Endothelial cell of umbilical vein (primary cell): ENCODE measurements around the gene MYO9A. TPM values are rescaled to one million over a fixed set of nuclear protein-coding genes. Genes with fewer than 3 reads are reported as not detected.

Source experiments
- BruUV-seq: library from RNA; stranded (reverse); fragments of 400-500 nt; replicated peaks from 2 replicates; lab custom pipeline; 2021; lab: Mats Ljungman, UMichigan
- CTCF ChIA-PET: fragments of 300-600, 350-600 bp; sonication (Branson Sonifier 250); formaldehyde crosslinking; loops from one replicate; lab custom pipeline; 2021; ENCODE audit warnings: antibody characterized with exemption, inconsistent platforms; lab: Charles Lee
- POLR2A ChIA-PET: fragments of 300-600, 350-600 bp; sonication (Branson Sonifier 250); formaldehyde crosslinking; loops from one replicate; lab custom pipeline; 2021; ENCODE audit warnings: antibody characterized with exemption, inconsistent platforms; lab: Charles Lee
- DNase-seq: peaks from one replicate; pipeline ENCODE4 v3.0.0-alpha.2; 2011; ENCODE audit warnings: low read depth, low spot score
- FAIRE-seq: peaks from 2 replicates; lab custom pipeline; 2011; peaks lifted over from hg19 to GRCh38; lab: Jason Lieb, UNC
- H2AFZ ChIP-seq: 2 replicates; pipeline ENCODE4 v1.6.0; 2012; ENCODE audit warnings: low read depth, low read length, control low read depth, inconsistent platforms
- H3K27ac ChIP-seq: 2 replicates; pipeline ENCODE4 v1.5.1; 2011; ENCODE audit warnings: low read depth, mild to moderate bottlenecking, control low read depth, low read length, moderate library complexity; ENCODE audit not compliant: insufficient read depth
- H3K27me3 ChIP-seq, 2 experiments: 2 replicates each; pipeline versions ENCODE4 v1.6.0 to v1.6.1; 2011; ENCODE audit warnings: low read length in 2 of 2, mixed read lengths in 1 of 2; ENCODE audit not compliant: control insufficient read depth in 2 of 2, insufficient read depth in 2 of 2
- H3K36me3 ChIP-seq, 2 experiments: 2 replicates in 1 of 2; 3 replicates in 1 of 2; pipeline ENCODE4 v1.5.1; 2011; ENCODE audit warnings: low read length in 2 of 2, mild to moderate bottlenecking in 1 of 2, moderate library complexity in 1 of 2; ENCODE audit not compliant: control insufficient read depth in 2 of 2, insufficient read depth in 2 of 2; ENCODE audit errors: extremely low read depth in 1 of 2
- H3K4me1 ChIP-seq: 3 replicates; pipeline ENCODE4 v1.5.1; 2011; ENCODE audit warnings: mild to moderate bottlenecking, low read length; ENCODE audit not compliant: control insufficient read depth, insufficient read depth; ENCODE audit errors: extremely low read depth
- H3K4me2 ChIP-seq: 2 replicates; pipeline ENCODE4 v1.6.1; 2011; ENCODE audit warnings: low read length, control low read depth, mixed read lengths; ENCODE audit not compliant: insufficient read depth
- H3K4me3 ChIP-seq, 3 experiments: fragments of 200-600 bp in 1 of 3; sonication (generic), shearing (Covaris generic) in 1 of 3; replicated peaks in 1 of 3; 2 replicates each; pipeline ENCODE4 v1.5.1; 2011 to 2016; ENCODE audit warnings: control low read depth in 3 of 3, low read length in 3 of 3, mild to moderate bottlenecking in 2 of 3, inconsistent platforms in 1 of 3, low read depth in 1 of 3, moderate library complexity in 1 of 3; ENCODE audit not compliant: insufficient read depth in 1 of 3
- H3K79me2 ChIP-seq: 2 replicates; pipeline ENCODE4 v1.6.0; 2012; ENCODE audit warnings: low read length, inconsistent platforms; ENCODE audit not compliant: control insufficient read depth, insufficient read depth
- H3K9ac ChIP-seq: replicated peaks from 2 replicates; pipeline ENCODE3; 2011; ENCODE audit warnings: low read length, control low read depth; ENCODE audit not compliant: insufficient read depth; ENCODE audit errors: extremely low read depth
- H3K9me1 ChIP-seq: replicated peaks from 3 replicates; pipeline ENCODE4 v1.6.0; 2011; ENCODE audit warnings: mild to moderate bottlenecking, low read length; ENCODE audit not compliant: control insufficient read depth, insufficient read depth; ENCODE audit errors: extremely low read depth
- H3K9me3 ChIP-seq: replicated peaks from 2 replicates; pipeline ENCODE4 v1.5.1; 2012; ENCODE audit warnings: low read length, inconsistent platforms; ENCODE audit not compliant: control insufficient read depth, insufficient read depth
- H4K20me1 ChIP-seq: replicated peaks from 2 replicates; pipeline ENCODE3; 2011; ENCODE audit warnings: mild to moderate bottlenecking, low read length; ENCODE audit not compliant: control insufficient read depth, insufficient read depth; ENCODE audit errors: extremely low read depth
- EZH2 ChIP-seq: IDR thresholded peaks from 2 replicates; pipeline ENCODE4 v1.6.1; 2012; ENCODE audit warnings: borderline replicate concordance, low read depth, mild to moderate bottlenecking, moderate library complexity, low read length, inconsistent platforms; ENCODE audit not compliant: severe bottlenecking
- FOS ChIP-seq: IDR thresholded peaks from 2 replicates; pipeline ENCODE4 v1.6.1; 2011; ENCODE audit warnings: mild to moderate bottlenecking, low read length, moderate library complexity, borderline replicate concordance; ENCODE audit not compliant: insufficient read depth
- GATA2 ChIP-seq: IDR thresholded peaks from 2 replicates; pipeline ENCODE4 v1.7.0; 2011; ENCODE audit warnings: low read depth, mild to moderate bottlenecking, moderate library complexity, mixed read lengths, low read length; ENCODE audit not compliant: insufficient read length, insufficient read depth
- JUN ChIP-seq: IDR thresholded peaks from 2 replicates; pipeline ENCODE4 v1.6.1; 2011; ENCODE audit warnings: borderline replicate concordance, low read depth; ENCODE audit not compliant: insufficient read length, insufficient read depth
- MYC ChIP-seq: IDR thresholded peaks from one replicate; pipeline ENCODE4 v1.6.1; 2011; ENCODE audit warnings: mild to moderate bottlenecking, low read depth, low read length
- POLR2A ChIP-seq: IDR thresholded peaks from 2 replicates; pipeline ENCODE4 v1.6.1; 2012; ENCODE audit warnings: low read depth, mild to moderate bottlenecking, control low read depth, low read length
- POLR2AphosphoS5 ChIP-seq: IDR thresholded peaks from 2 replicates; pipeline ENCODE4 v1.6.1; 2012; ENCODE audit warnings: low read depth, mild to moderate bottlenecking, control low read depth, low read length, moderate library complexity; ENCODE audit not compliant: insufficient read depth
- dilution Hi-C: fragments of 300-500 bp; cut with MboI; formaldehyde crosslinking; loops from one replicate; pipeline ENCODE4 v1.15.0; 2019; ENCODE audit warnings: low sequenced_read_pairs; ENCODE audit not compliant: extremely low pct_ligation_motif_present
- intact Hi-C: fragments of 100-400 bp; cut with micrococcal nuclease; formaldehyde crosslinking; loops from one replicate; pipeline ENCODE4 v1.10.0; 2022
- polyA plus RNA-seq, 4 experiments: library from polyadenylated mRNA; depleted of rRNA in 3 of 4; stranded (reverse) in 3 of 4; unstranded in 1 of 4; fragments of >200 nt; gene quantifications; 2 replicates each; pipeline versions ENCODE4 v1.2.1 to v1.2.3, GENCODE V29; 2011 to 2012; ENCODE audit warnings: missing spikeins in 1 of 4
- total RNA-seq: library from RNA; stranded (reverse); gene quantifications from 2 replicates; pipeline ENCODE4 v1.2.3, GENCODE V29; 2021
- TF ChIP-seq, protein P1 (sequence below): IDR thresholded peaks from 2 replicates; pipeline ENCODE4 v1.6.1; 2011; ENCODE audit not compliant: insufficient read depth, insufficient read length
- TF ChIP-seq, protein P2 (sequence below), 2 donors: IDR thresholded peaks; 1 replicate in 1 of 2; 2 replicates in 1 of 2; pipeline ENCODE4 v1.5.1; 2011; ENCODE audit warnings: low read length in 2 of 2, mild to moderate bottlenecking in 2 of 2, moderate library complexity in 2 of 2, control low read depth in 1 of 2, inconsistent platforms in 1 of 2, low read depth in 1 of 2; ENCODE audit not compliant: insufficient read depth in 1 of 2; ENCODE audit errors: extremely low read depth in 1 of 2

MYO9A gene
- total and polyA plus RNA-seq, 2 donors (not counting 3 experiments of a cell fraction or from before 2014, with no cell fraction given), result 6.4 to 30.3 TPM

DNA sequence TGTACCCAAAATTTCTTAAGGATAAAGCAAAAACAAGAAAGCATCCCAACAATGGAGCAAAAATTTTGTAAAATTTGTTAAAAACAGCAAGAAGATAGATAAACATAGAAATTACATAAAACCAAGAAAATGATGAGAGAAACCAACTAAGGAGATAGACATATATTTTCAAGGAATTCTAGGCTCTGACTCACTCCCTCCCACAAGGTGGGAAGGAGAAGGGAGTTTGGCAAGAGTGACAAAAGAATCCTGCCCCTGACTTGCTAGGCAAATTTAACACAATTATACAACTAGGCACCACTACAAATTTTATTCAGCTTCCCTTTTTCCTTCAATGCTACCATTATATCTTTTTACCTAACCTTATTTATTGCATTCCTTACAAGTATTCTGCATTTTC lies 70.9 kb downstream of the MYO9A start:
- Histone ChIP-seq H3K9ac (no peak overlapping the region), H2AFZ (no peak overlapping the region), H3K9me3 (no peaks in the 10 kb centered on the region), H3K27me3 (no peaks in the 10 kb centered on the region), H4K20me1 (no peaks in the 10 kb centered on the region), H3K79me2 (no peaks in the 10 kb centered on the region), H3K36me3 (peaks cover 0 to 2% of the 10 kb centered on the region in 2 experiments), H3K9me1 (no peaks in the 10 kb centered on the region), H3K4me1 (no peaks in the 10 kb centered on the region), H3K27ac (no peak overlapping the region), H3K4me2 (no peak overlapping the region), H3K4me3 (no peak overlapping the region)
- no TSS peak for BruUV-seq
- intact Hi-C loops, result no loop called here
- FAIRE-seq (no peak), DNase-seq (no peak)
- CTCF ChIA-PET, result no interaction called here
- no peak for TF ChIP-seq POLR2AphosphoS5
- no peak for TF ChIP-seq GATA2
- TF ChIP-seq JUN, result no peak
- TF ChIP-seq, protein P1, sequence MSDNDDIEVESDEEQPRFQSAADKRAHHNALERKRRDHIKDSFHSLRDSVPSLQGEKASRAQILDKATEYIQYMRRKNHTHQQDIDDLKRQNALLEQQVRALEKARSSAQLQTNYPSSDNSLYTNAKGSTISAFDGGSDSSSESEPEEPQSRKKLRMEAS, result no peak
- TF ChIP-seq FOS, result no peak
- TF ChIP-seq, protein P2, sequence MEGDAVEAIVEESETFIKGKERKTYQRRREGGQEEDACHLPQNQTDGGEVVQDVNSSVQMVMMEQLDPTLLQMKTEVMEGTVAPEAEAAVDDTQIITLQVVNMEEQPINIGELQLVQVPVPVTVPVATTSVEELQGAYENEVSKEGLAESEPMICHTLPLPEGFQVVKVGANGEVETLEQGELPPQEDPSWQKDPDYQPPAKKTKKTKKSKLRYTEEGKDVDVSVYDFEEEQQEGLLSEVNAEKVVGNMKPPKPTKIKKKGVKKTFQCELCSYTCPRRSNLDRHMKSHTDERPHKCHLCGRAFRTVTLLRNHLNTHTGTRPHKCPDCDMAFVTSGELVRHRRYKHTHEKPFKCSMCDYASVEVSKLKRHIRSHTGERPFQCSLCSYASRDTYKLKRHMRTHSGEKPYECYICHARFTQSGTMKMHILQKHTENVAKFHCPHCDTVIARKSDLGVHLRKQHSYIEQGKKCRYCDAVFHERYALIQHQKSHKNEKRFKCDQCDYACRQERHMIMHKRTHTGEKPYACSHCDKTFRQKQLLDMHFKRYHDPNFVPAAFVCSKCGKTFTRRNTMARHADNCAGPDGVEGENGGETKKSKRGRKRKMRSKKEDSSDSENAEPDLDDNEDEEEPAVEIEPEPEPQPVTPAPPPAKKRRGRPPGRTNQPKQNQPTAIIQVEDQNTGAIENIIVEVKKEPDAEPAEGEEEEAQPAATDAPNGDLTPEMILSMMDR (IDR thresholded peaks at IDR 0.05; ENCODE audit: extremely low read depth in 1 of 2, insufficient read depth in 1 of 2, low read depth in 1 of 2, low read length in 2 of 2), result no peak
- no peak for TF ChIP-seq POLR2A
- no peak for TF ChIP-seq MYC
- no peak for TF ChIP-seq EZH2
- dilution Hi-C loops, result no loop called here
- POLR2A ChIA-PET, result no interaction called here
